Ovary (tissue), 3 donors: ENCODE results near the gene ATP5F1E.

ENCODE experiments used
- EP300 ChIP-seq: sonication (generic); formaldehyde crosslinking; IDR thresholded peaks from one replicate; pipeline ENCODE4 v1.6.1; 2017; ENCODE audit warnings: antibody characterized with exemption
- POLR2A ChIP-seq: fragments of 450-650 bp; IDR thresholded peaks from one replicate; pipeline ENCODE4 v1.6.1; 2017; ENCODE audit warnings: antibody characterized with exemption, mild to moderate bottlenecking, moderate library complexity
- TF ChIP-seq, protein P1 (sequence below), 3 donors: fragments of 450-650 bp in 2 of 3; fragments of 200-600 bp in 1 of 3; IDR thresholded peaks; one replicate each; pipeline versions ENCODE4 v1.5.1 to v1.8.0; 2016 to 2022; ENCODE audit warnings: antibody characterized with exemption in 3 of 3, mild to moderate bottlenecking in 1 of 3
- donor health status: DM: no; HTN: no; CAD: no.

- TF ChIP-seq, protein P1, sequence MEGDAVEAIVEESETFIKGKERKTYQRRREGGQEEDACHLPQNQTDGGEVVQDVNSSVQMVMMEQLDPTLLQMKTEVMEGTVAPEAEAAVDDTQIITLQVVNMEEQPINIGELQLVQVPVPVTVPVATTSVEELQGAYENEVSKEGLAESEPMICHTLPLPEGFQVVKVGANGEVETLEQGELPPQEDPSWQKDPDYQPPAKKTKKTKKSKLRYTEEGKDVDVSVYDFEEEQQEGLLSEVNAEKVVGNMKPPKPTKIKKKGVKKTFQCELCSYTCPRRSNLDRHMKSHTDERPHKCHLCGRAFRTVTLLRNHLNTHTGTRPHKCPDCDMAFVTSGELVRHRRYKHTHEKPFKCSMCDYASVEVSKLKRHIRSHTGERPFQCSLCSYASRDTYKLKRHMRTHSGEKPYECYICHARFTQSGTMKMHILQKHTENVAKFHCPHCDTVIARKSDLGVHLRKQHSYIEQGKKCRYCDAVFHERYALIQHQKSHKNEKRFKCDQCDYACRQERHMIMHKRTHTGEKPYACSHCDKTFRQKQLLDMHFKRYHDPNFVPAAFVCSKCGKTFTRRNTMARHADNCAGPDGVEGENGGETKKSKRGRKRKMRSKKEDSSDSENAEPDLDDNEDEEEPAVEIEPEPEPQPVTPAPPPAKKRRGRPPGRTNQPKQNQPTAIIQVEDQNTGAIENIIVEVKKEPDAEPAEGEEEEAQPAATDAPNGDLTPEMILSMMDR (IDR thresholded peaks at IDR 0.05), result no peak
- TF ChIP-seq POLR2A (no peak), EP300 (no peak)
Observed at GRCh38 chr20:59013031-59013951, 18.8 kb downstream of the ATP5F1E start.
